T-helper 1 cell (primary cell): ENCODE results near the gene GRID2.

ENCODE experiments used
- DNase-seq, 5 donors: peaks; one replicate each; pipeline ENCODE4 v3.0.0-alpha.2; 2012 to 2020

The GRID2 gene

DNA sequence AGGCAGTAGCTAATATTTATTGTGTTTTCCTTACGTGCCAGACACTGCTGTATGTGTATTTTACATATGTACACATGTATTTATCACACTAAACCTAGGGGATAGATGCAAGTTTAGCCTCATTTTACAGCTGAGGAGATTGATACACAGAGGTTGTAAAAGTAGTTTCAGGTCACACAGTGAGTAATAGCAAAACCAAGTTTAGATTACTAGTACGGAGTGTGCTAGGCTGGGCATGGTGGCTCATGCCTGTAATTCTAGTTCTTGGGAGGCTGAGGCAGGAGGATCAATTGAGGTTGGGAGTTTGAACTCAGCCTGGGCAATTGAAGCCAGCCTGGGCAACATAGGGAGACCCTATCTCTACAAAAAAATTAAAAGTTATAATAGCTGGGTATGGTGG is 823.7 kb downstream of the GRID2 start:
- DNase-seq: no peak

DNA sequence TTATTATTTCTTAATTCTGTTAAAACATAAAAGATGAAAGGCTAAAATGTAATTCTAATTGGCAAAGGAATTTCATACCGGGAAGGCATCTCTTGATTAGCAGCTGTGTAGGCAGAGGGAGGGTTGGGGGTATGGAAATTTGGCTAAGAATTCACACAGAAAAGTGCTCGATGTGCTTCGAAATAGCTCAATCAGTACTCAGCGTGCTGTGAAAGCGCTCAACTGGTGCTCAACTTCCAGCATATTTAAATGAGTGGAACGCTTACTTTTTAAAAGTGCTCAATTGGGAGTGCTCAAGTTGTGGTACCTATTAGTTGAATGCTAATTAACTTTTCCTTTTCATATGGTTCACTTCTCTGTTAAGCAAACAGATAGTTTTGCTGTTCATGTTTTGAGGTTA is 828.9 kb downstream of the GRID2 start:
- no peak for DNase-seq

DNA sequence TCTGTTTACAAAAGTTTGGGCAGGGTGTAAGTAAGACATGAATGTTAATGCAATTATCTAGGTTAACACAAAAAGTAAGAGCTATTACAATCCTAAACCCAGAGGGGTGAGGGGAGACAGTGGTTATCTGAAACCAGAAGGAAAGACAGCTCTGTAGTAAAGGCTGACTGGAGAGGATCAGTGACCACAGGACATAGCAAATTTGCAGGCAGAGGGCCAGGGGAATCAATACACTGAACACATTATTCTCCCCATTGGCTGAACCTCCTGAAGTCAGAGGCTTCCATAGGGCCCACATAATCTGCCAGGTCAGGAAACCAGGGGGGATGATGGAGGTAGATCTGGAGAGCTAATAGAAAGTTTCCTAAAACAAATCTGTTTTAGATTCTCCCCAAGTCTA is 835.4 kb downstream of the GRID2 start:
- DNase-seq: no peak

DNA sequence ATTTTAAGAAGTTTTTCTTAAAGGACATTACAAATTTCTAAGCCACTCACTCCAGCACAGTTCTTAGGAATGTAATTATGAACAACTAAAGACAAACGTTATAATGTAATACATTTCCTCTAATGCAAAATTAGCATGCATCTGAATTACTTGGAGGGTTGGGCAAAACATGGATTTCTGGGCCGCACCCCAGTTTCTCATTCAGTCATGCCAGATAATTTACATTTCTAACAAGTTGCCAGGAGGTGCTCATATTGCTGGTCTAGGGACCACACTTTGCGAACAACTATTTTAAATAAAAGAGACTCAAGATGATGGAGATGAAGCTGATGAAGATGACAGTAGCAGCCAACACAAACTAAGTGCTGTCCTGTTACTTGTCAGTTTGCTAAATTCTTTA is 840.1 kb downstream of the GRID2 start:
- DNase-seq: no peak

DNA sequence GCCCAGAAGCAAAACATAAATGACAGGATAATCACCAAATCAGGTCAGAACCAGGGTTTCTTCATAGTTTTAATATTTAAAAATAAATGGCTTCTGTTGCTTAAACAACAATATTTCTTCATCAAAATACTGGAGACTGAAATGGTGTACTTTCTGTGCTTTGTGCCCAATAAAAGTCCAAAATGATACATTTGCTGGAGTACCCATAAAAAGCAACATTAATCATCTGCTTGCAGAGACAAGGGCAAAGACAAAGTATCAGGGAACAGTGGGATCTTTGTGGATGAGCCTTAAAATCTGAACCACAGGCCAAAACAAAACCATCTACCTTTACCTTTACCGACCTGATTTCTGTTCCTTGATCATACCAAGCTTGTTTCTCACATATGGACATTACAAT is 840.9 kb downstream of the GRID2 start:
- no peak for DNase-seq

DNA sequence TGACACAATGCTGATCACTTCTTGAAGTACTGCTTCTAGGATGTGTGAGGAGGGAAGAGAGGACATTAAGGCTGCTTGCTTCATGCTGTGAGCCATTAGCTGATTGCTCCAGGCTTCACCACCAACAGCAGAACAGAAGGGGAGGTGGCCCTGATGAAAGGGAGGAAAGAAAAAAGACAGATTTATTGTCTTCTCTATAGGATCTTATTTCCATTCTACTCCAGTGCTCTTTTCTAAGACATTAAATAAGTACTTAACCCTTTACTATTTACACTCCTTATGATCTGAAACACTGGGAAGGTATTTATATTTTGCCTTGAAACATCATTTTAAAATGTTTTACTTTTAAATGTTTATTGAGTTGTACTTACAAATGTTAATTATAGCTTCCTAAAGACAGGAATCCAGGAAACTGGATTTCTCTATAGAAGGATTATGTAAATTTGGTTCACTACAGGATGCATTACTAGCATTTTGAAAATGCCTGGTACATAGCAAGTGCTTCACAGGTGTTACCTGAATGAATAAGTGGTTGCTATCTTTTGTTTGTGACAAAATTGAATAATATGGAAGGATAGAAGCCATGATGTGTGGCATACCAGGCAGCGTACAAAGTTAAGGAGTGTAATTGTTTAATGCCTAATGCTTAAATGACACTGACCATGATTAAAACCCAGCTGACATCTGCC is 843.9 kb downstream of the GRID2 start:
- DNase-seq: no peak

DNA sequence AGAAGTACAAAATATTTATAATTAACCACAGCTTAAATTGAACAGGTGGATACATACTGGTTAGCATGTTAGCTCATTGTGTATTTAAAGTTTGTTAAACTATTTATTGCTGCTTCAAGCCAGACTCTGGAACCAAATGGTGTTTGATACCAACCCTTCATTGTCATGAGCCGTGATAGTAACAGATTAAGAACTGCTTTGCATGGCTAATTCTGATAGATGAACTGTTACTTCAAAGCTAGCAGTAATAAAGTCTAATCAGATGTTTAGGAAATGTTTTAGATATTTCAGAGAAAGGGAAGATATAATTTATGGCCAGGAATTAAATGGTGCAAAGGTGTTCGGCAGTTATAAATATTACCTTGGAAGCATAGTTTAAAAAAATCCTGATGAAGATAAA is 848.7 kb downstream of the GRID2 start:
- DNase-seq: no peak

DNA sequence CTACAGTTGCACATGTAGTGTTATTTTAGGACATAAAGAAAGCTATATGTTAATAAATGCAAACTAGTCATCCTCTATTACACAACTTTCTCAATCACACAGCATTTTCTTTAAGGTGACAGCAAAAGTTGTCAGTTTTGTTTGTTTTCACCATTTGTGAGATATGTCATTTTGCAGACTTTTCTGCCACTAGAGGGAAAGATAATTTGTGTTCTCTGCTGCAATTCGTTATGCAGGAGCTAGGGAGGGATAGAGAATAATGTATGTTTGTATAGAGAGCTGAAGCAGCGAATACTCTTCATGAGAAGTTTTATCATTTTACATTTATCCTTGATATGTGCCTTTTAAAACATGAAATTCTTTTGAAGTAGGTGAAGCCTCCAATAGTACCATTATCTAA is 854.2 kb downstream of the GRID2 start:
- DNase-seq: no peak

DNA sequence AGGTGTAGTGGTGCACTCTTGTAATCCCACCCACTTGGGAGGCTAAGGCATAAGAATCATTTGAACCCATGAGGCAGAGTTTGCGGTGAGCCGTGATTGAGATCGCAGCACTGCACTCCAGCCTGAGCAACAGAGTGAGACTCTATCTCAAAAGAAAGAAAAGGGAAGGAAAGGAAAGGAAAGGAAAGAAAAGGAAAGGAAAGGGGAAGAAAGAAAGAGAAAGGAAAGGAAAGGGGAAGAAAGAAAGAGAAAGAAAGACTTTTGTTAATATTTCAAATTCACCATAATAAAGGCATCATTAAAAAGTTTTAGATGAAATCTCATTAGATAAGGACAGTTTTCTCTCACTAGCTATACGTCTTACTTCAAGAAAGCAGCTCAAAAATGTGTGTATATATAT is 864.3 kb downstream of the GRID2 start:
- DNase-seq: no peak

DNA sequence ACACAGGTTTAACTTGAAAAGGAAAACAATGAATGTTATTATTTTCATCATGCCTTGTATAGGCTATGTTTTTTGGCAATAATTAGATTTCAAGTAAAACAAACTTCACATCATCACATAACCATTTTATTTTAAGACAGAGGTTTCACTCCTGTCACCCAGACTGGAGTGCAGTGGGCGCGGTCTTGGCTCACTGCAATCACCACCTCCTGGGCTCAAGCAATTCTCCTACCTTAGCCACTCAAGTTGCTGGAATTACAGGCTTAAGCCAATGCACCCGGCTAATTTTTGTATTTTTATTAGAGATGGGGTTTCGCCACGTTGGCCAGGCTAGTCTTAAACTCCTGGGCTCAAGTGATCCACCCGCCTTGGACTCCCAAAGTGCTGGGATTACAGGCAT is 866.2 kb downstream of the GRID2 start:
- no peak for DNase-seq

DNA sequence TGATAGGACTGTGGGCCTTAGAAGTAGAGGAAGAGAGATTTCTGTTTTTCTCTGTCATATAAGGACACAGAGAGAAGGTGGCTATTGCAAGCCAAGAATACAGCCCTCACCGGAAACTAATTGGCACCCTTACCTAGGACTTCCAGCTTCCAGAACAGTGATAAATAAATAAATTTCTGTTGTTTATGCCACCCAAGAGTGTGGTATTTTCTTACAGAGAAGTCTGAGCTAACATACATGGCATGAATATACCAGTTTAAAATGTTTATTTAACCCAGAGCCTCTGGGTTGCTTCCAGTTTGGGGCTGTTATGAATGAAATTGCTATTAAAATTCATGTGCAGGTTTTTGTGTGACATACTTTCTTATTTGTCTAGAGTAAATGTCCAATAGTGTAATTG is 870.8 kb downstream of the GRID2 start:
- no peak for DNase-seq

DNA sequence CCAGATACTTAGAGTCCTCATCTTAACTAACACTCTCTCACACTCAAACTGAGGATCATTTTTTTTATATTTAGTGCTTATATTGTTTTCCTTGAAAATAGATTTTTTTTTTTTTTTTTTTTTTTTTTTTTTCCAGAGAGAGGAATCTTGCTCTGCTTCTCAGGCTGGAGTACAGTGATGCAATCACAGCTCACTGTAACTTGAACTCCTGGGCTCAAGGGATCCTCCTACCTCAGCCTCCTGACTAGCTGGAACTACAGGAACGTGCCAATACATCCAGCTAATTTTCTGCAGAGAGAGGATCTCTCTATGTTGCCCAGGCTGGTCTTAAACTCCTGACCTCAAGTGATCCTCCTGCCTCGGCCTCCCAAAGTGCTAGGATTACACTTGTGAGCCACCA is 874.5 kb downstream of the GRID2 start:
- no peak for DNase-seq

DNA sequence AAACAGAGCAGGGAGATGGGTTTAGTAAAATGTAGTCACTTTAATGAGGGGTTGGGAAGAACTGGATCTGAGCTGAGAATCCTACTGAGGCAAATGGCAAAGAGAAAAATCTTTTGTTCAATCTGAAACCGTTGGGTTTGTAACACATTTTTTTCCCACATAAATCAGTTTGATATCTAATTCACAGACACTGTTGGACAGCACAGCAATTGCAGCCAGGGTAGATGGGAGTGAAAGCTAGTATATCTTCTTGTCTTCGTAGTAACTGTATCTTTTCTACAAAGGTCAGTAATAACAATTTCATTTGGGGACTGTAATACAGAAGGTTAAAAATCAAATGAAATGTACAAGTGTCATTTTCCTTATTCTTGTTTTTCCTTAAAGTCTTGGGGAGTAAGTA is 875.3 kb downstream of the GRID2 start:
- no peak for DNase-seq

DNA sequence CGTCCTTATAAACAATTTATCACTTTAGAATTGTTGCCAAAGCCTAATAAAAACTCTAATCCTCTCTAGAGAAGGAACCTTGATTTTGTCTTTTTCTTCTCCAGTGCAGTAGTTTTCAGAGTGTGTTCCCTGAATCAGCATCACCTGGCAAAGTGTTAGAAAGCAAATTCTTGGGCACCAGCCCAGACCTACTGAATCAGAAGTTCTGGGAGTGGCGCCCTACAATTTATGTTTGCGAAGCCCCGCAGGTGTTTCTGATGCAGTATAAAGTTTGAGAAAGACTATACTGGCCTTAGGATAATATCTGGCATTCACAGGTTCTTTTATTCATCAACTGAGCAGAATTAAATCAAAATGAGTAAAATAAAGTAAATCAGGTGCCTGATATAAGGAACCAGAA is 879.0 kb downstream of the GRID2 start:
- no peak for DNase-seq

DNA sequence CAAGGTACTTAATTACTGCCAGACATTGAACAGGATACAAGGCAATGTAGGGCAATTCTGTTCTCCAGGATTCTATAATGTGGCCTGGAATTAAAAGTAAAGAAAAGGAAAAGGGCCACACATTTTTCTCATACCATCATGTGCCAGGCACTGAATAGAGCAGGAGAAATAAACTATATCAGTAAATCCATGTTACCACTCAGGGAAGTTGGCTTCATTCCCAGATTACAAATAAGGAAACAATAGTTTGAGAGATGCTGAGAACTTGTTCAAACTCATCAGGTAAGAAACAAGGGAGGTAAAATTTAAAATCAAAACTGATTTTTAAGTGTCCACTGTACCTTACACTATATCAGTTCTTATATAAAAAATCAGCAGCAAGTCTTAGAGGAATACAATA is 879.8 kb downstream of the GRID2 start:
- no peak for DNase-seq

DNA sequence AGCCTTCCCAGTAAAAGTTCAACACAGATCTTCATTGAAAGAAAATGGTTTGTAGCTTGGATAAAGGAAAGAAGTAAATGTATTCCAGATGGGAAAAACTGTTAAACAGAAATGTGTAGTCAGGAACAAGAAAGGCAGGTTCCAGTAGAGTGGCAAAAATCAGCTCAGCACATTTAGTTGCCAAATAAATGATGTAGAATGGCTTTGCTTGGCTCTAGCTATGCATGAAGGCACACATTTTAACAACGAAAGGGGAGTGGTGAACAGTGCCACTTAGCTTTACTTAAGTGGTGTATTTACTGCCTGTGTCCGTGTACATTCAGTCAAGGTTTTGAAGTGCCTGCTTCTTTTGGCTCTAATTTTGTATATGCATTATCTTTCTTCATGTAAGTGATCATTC is 880.3 kb downstream of the GRID2 start:
- no peak for DNase-seq

DNA sequence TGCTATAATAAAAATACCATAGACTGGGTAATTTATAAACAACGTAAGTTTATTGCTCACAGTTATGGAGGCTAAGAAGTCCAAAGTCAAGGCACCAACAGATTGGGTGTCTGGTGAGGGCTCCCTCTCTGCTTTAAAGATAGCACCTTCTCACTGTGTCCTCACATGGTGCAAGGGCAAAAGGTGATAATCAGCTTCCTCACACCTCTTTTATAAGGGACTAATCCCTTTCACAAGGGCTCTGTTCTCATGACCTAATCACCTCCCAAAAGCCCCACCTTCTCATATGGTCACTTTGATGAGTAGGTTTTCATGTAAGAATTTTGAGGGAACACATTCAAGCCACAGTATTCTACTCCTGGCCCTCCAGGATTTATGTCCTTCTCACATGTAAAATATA is 883.1 kb downstream of the GRID2 start:
- no peak for DNase-seq

DNA sequence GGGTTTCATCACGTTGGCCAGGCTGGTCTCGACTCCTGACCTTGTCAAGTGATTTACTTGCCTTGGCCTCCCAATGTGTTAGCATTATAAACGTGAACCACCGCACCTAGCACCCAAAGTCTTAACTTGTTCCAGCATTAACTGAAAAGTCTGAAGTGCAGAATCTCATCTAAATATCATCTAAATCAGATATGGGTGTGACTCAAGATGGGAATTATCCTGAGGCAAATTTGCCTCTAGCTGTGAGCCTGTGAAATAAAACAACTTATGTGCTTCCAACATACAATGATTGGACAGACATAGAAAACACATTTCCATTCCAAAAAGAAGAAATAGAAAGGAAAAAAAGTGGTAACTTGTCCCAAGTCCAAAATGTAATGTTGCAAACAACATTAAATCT is 883.7 kb downstream of the GRID2 start:
- no peak for DNase-seq

DNA sequence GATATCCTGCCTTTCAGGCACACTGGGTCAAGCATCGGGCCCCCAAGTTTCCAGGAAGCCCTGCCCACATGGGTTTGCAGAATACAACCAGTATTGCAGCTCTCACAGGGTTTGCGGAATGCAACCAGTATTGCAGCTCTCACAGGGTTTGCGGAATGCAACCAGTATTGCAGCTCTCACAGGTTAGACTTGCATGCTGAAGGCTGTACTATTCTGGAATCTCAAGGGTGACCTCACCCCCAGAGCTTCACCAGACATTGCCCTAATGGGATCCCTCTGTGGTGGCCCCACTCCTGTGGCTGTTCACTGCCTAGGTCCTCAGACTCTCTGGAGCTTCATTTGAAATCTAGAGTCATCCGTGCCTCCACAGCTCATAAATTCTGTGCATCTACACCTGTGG is 884.1 kb downstream of the GRID2 start:
- no peak for DNase-seq

DNA sequence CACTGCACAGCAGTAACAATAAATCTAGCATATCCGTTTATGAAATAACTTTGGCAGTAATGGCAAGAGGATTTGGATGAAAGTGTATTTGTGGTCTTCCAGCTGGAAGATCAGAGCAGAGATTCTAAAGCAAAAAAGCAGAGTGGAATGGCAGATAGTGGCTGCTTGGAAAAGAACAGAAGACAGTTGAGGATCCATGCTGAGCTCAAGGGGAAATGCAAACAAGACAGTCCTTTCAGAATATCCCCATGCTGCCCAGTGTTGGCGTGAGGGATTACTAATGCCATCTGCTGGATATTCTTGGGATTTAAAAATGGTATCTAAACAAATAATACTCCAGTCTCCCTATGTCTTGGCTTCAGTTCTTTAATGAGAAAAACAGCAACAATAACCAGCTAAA is 895.7 kb downstream of the GRID2 start:
- DNase-seq: no peak

DNA sequence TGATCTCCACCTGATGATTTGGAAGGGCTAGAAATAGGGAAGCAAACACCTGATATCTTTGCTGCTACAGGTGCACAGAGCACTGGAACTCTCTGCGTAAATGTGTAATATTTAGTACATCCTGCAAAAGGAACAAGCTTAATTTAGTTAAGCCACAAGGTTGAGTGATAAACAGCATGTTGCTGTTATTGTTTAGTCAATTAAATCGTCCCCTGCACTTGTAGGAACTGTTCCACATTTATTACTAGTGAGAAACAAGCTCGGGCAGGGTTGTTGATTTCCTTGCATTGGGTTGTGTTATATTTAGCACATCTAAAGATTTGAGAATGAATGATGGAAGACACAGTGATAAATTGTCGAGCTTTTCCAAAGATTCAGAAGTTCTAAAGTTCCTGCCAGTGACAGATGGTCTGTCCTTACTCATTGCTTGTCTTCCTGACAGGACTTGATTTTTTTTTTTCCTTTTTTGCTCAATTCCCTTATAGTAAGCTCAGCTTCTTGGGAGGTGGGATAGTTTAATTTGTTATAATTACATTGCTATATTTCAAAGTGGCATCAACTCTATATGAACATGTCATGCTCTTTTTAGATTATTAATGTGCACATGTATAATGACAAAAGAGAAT is 897.8 kb downstream of the GRID2 start:
- DNase-seq: no peak

DNA sequence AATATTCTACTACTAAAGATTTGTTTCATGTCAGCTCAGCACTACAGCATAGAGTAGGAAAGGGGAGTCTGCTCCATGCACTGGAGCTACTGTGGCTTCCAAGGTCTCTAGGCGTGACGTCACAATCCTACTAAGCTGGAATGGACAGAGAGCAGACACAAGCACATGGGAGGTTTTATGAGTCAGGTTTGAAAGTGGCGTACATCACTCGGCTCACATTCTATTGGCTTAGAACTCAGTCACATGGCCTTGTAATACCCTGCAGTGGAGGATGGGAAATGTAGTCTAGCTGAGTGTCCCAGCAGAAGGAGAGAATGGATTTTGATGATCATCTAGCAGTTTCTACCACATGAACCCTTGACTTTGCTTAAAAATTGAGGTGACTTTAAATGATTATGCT is 899.9 kb downstream of the GRID2 start:
- no peak for DNase-seq

DNA sequence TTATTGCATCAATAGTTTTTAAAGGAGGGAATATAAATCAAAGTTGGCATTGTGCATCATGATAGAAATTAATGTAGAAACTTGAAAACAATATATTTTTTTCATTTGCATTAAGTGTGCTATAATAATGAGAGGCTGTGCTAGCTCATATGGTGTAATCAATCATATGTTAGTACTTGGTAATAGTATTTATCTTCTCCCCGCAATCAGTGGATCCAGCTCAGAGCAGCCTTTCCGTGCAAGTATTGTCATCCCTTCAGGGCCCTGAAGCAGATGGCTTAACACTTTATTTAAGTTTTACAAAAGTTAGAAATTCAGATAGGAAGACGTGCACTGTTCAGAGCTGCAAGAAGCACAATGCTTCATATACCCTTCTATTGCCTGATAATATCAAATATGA is 908.5 kb downstream of the GRID2 start:
- DNase-seq: no peak

DNA sequence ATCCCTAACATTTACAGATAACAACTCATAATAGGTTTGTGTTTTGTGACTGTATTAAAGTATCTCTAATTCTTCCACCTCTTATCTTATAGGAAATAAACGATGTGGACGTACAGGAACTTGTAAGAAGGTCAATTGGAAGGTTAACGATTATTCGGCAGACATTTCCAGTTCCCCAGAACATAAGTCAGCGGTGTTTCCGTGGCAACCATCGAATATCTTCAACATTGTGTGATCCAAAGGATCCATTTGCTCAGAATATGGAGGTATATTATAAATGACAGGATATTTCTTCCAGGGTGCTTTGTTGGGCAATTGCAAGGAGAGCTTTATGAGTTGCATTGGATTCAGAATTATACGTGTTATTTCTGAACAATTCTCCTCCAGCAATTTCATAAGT is 912.9 kb downstream of the GRID2 start:
- no peak for DNase-seq

DNA sequence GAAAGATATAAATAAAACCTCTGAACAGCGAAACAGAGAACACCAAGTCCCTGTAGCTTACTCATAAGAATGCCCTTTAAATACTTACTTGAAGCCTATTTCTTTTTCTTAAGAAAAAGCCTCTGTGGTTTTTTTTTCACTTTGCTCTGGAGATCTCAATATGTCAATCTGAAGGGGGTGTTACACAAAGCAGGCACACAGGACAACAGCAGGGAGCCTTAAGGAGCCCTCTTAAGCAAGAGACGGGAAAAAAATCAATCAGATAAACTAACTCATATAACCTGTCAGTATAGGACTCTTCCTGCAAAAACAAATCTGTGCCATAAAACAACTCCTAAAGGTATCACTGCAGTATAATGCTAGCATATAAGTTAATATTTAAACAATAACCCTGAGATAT is 913.7 kb downstream of the GRID2 start:
- no peak for DNase-seq
